Stimulated activated CD4-positive, alpha-beta T cell treated with anti-CD3 and anti-CD28 coated beads, Interleukin-1b, Interleukin-23, amount 100 ng/mL, for 1 hour (primary cell): Measurements from ENCODE around the gene TMEM169.
A peak's percentile ranks its signal among the peaks of the same experiment; 100 is the strongest.

Source experiments
- DNase-seq, 2 donors: peaks; one replicate each; pipeline ENCODE4 v3.0.0-alpha.2; 2020; ENCODE audit warnings: low read depth in 2 of 2

Gene TMEM169

GRCh38 chr2:216104691-216105090, 23.0 kb downstream of the TMEM169 start:
- DNase-seq, result no peak

GRCh38 chr2:216107320-216107719, 25.6 kb downstream of the TMEM169 start:
- DNase-seq, result no peak

GRCh38 chr2:216107760-216108159, 26.0 kb downstream of the TMEM169 start:
- no peak for DNase-seq

GRCh38 chr2:216108310-216108966, 26.7 kb downstream of the TMEM169 start:
- no peak for DNase-seq

- peak; percentile 91 to 94 for DNase-seq
Measured at GRCh38 chr2:216108967-216109921, 27.5 kb downstream of the TMEM169 start, which contains the start of gene XRCC5. Gene XRCC5, plus strand, starts transcription at chr2:216109348. Its CDS starts 89 bp downstream, at chr2:216109437.

GRCh38 chr2:216109962-216110614, 28.4 kb downstream of the TMEM169 start:
- no peak for DNase-seq

GRCh38 chr2:216110620-216111019, 28.9 kb downstream of the TMEM169 start:
- DNase-seq, result no peak

GRCh38 chr2:216111122-216111521, 29.4 kb downstream of the TMEM169 start:
- no peak for DNase-seq

GRCh38 chr2:216112926-216113325, 31.2 kb downstream of the TMEM169 start:
- DNase-seq, result no peak

- no peak for DNase-seq
Measured at GRCh38 chr2:216113572-216113971, 31.9 kb downstream of the TMEM169 start.

GRCh38 chr2:216114382-216114713, 32.6 kb downstream of the TMEM169 start:
- DNase-seq, result no peak

- DNase-seq, result peak; percentile 93 to 95
Measured at GRCh38 chr2:216114714-216115531, 33.2 kb downstream of the TMEM169 start.

- DNase-seq, result no peak
Measured at GRCh38 chr2:216116418-216116817, 34.7 kb downstream of the TMEM169 start.

- DNase-seq, result no peak
Measured at GRCh38 chr2:216117561-216118340, 36.0 kb downstream of the TMEM169 start.

GRCh38 chr2:216118474-216118873, 36.8 kb downstream of the TMEM169 start:
- DNase-seq, result no peak

GRCh38 chr2:216119146-216119545, 37.4 kb downstream of the TMEM169 start:
- DNase-seq, result no peak

- DNase-seq, result no peak
Measured at GRCh38 chr2:216119986-216120385, 38.3 kb downstream of the TMEM169 start.

GRCh38 chr2:216121255-216121654, 39.5 kb downstream of the TMEM169 start:
- no peak for DNase-seq

GRCh38 chr2:216126943-216127342, 45.2 kb downstream of the TMEM169 start:
- DNase-seq, result no peak

GRCh38 chr2:216130346-216130971, 48.7 kb downstream of the TMEM169 start:
- DNase-seq, result no peak
